LNCaP clone FGC (cell line): ENCODE measurements around the gene ZNF845.
"Not testable (repeated sequence)": the region's sequence is repeated elsewhere in the genome, so short reads cannot be mapped to it uniquely, and the experiment has no call there.

Experiments
- DNase-seq: peaks from one replicate; pipeline ENCODE4 v3.0.0-alpha.2; 2011; ENCODE audit warnings: low read depth
- H3K4me3 ChIP-seq: 2 replicates; pipeline ENCODE4 v1.5.1; 2011; ENCODE audit warnings: mild to moderate bottlenecking, low read depth, low read length, control low read depth
- CTCF ChIP-seq: IDR thresholded peaks from 2 replicates; pipeline ENCODE4 v1.5.1; 2012; ENCODE audit warnings: mild to moderate bottlenecking; ENCODE audit not compliant: control insufficient read depth, insufficient read depth; ENCODE audit errors: extremely low read depth

Gene ZNF845

DNA sequence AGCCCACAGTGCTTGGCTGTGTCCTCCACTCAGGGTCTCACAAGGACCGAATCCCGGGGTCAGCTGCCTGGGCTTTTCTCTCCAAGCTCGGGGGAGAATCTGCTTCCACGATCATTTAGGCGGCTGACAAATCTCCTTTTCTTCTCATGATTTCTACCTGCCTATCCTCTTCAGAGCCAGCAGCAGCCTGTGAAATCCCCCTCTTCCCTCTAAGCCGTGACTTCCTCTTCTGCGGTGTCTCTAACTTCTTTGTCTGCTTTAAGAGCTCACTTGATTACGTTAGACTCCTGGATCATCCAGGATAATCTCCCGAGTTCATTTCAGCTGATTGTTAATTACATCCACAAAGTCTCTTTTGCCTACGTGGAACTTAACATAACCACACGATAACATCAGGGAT, 22.5 kb upstream of the ZNF845 start:
- TF ChIP-seq CTCF, result no peak
- no peak for DNase-seq
- H3K4me3 ChIP-seq, result no peak overlapping the region

DNA sequence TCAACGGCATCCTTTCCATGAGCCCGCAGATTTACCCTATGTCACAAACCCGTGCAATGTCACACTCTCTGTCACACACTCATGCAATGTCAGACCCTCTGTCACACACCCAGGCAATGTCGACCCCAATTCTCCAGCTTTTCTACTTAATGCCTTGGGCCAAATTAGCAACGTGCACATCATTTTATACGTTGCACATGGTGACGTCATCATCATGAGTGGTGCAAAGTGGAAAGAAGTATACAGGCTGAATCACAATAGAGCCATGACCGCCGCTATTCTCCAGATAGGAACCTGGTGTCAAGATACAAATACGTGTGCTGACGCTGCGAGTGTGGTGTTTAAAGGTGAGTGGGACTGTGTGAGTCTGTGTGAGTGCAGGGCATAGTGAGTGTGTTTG, 21.7 kb upstream of the ZNF845 start:
- no peak overlapping the region for H3K4me3 ChIP-seq
- DNase-seq, result no peak
- no peak for TF ChIP-seq CTCF

DNA sequence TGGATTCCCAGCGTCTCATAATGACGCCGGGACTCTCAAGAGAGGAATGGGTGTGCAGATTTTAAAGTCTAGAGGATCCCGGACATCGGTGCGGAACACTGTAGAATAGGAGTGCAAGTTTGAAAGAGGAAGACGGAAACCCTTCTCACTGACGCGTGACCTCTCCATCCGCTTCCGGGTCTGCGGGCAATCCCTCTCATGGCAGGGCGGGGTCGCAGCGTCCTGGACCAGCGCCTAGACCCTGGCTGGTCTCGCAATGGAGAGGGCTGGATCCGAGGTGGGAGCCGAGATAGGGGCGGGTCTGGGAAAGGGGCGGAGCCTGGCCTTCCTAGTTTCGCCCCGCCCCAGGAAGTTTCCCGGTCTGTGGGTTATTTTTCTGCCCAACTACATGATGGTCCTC, 4.6 kb upstream of the ZNF845 start:
- no peak for TF ChIP-seq CTCF
- no peak for DNase-seq
- no peak overlapping the region for H3K4me3 ChIP-seq

- H3K4me3 ChIP-seq, result peak overlapping the region; percentile 99
- no peak for DNase-seq
- no peak for TF ChIP-seq CTCF
Measured at GRCh38 chr19:53332484-53332883, 1.1 kb upstream of the ZNF845 start.

- peak overlapping the region; percentile 99 for H3K4me3 ChIP-seq
- DNase-seq, result no peak
- TF ChIP-seq CTCF, result no peak
Measured at GRCh38 chr19:53333066-53333462, 485 bp upstream of the ZNF845 start.

DNA sequence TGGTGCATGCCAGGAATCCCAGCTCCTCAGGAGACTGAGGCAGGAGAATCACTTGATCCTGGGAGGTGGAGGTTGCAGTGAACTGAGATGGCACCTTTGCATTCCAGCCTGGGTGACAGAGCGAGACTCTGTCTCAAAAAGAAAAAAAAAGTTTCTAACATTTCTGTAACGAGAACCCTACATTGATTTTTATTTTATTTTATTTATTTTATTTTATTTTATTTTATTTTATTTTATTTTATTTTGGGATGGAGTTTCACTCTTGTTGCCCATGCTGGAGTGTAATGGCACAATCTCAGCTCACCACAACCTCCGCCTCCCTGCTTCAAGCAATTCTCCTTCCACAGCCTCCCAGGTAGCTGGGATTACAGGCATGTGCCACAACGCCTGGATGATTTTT, 10.9 kb downstream of the ZNF845 start:
- not testable (repeated sequence) for H3K4me3 ChIP-seq, DNase-seq

GRCh38 chr19:53355739-53356138, 22.2 kb downstream of the ZNF845 start:
- no peak for DNase-seq
- no peak for TF ChIP-seq CTCF
- H3K4me3 ChIP-seq, result no peak overlapping the region
